ENCODE results near the gene SLC25A22. TPM values are rescaled to one million over a fixed set of nuclear protein-coding genes. Genes with fewer than 3 reads are reported as not detected.

SLC25A22 gene
- total RNA-seq, 2 experiments from 2014 or later, result 9.1 to 11.1 TPM

DNA sequence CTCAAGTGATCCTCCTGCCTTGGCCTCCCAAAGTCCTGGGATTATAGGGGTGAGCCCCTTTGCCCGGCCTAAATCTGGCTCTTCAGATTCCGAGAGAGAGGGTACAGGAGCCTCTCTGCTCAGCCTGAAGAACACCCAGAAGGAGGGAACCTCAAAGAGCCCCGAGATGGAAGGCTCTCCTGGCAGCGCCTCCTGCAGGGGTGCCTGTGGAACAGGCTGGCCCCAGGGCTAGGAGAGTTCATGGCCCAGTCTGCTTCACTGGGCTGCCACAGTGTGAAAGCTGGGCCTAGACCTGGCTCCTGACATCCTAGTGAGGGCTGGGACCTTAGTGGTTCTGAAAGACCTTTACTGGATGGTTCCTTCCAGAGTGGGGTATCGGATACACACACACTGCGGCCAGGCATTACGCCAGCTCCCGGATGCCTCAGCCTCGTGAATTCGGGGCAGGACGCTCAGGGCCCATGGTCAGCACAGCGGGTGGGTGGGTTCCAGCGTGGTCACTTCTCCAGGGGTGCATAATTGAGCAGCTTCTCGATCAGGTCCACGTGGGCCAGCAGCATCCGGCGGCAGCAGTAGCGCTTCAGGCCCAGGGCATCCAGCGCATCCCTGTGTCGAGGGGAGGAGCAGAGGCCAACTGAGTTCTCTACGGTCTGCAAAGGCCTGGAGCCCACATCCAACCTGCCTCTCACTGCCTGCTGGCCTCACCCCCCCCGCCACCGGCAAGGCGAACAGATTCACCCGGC is 42.0 kb upstream of the SLC25A22 start:
- intact Hi-C loops (cut with DNase I, micrococcal nuclease), result loop anchor here (10.0 kb wide), 4 partner anchors 85 to 735 kb away; partner anchors contain the start of genes AP2A2 (in 1 of the 2) and DUSP8 (in 1 of the 2)
- peaks cover 6% of the 10 kb centered on the region for H3K4me1 Mint-ChIP-seq (ENCODE audit: low read depth)
- peak in 1 of 14 experiments; percentile 40 for DNase-seq
- CTCF ChIA-PET, result interaction anchor here (0.8 kb wide), 1 partner anchor 75 kb away, joined by 3 read pairs; no protein-coding TSS in a partner anchor
- Histone ChIP-seq H3K27ac (ENCODE audit: low read depth in 1 of 2, low read length in 2 of 2) (no peak overlapping the region), H3K9me3 (ENCODE audit: control insufficient read depth in 1 of 2, insufficient read depth in 1 of 2, low read length in 2 of 2) (no peaks in the 10 kb centered on the region), H3K27me3 (ENCODE audit: control insufficient read depth in 1 of 2, insufficient read depth in 2 of 2, low read length in 2 of 2) (peaks cover 0 to 2% of the 10 kb centered on the region in 2 experiments), H3K36me3 (ENCODE audit: insufficient read depth, low read length) (peaks cover 28% of the 10 kb centered on the region), H3K4me3 (ENCODE audit: low read length) (no peak overlapping the region), H3K4me1 (ENCODE audit: insufficient read depth, low read length) (peaks cover 46% of the 10 kb centered on the region)
- TF ChIP-seq, protein P1, sequence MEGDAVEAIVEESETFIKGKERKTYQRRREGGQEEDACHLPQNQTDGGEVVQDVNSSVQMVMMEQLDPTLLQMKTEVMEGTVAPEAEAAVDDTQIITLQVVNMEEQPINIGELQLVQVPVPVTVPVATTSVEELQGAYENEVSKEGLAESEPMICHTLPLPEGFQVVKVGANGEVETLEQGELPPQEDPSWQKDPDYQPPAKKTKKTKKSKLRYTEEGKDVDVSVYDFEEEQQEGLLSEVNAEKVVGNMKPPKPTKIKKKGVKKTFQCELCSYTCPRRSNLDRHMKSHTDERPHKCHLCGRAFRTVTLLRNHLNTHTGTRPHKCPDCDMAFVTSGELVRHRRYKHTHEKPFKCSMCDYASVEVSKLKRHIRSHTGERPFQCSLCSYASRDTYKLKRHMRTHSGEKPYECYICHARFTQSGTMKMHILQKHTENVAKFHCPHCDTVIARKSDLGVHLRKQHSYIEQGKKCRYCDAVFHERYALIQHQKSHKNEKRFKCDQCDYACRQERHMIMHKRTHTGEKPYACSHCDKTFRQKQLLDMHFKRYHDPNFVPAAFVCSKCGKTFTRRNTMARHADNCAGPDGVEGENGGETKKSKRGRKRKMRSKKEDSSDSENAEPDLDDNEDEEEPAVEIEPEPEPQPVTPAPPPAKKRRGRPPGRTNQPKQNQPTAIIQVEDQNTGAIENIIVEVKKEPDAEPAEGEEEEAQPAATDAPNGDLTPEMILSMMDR (IDR thresholded peaks at IDR 0.05), result no peak
- ATAC-seq (ENCODE audit: poor library complexity), result no peak
- H3K27me3 Mint-ChIP-seq, result no peaks in the 10 kb centered on the region
- peaks cover 22% of the 10 kb centered on the region for H3K36me3 Mint-ChIP-seq (ENCODE audit: low read depth)
- H3K4me3 Mint-ChIP-seq, result peak overlapping the region; percentile 74
- no peak overlapping the region for H3K27ac Mint-ChIP-seq
- H3K9me3 Mint-ChIP-seq, result no peaks in the 10 kb centered on the region
- POLR2A ChIA-PET, result interaction anchor here (5.0 to 7.6 kb wide), 2 partner anchors 10 to 21 kb away, joined by 49 to 71 read pairs; partner anchors contain the start of genes CD151, CRACR2B and PNPLA2

DNA sequence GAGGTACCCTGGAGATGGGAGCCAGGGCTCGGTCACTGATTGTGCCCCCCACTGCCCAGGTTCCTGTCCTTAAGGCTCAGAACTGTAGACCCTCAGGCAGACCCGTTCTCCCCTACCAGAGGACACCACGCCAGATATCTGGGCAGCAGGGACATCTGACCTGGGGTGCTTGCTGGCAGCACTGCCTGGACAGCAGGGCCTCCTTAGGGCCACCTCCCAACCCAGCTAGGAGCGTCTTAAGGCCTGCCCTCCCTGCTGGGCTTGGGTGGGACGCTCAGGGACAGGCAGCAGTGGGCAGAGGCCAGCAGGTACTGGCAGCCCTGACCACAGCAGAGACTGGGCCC is 41.2 kb upstream of the SLC25A22 start:
- Histone ChIP-seq H3K9me3 (ENCODE audit: control insufficient read depth in 1 of 2, insufficient read depth in 1 of 2, low read length in 2 of 2) (no peaks in the 10 kb centered on the region), H3K36me3 (ENCODE audit: insufficient read depth, low read length) (peaks cover 28% of the 10 kb centered on the region), H3K4me3 (ENCODE audit: low read length) (no peak overlapping the region), H3K27me3 (ENCODE audit: control insufficient read depth in 1 of 2, insufficient read depth in 2 of 2, low read length in 2 of 2) (peaks cover 0 to 1% of the 10 kb centered on the region in 2 experiments), H3K4me1 (ENCODE audit: insufficient read depth, low read length) (peaks cover 47% of the 10 kb centered on the region), H3K27ac (ENCODE audit: low read depth in 1 of 2, low read length in 2 of 2) (no peak overlapping the region)
- POLR2A ChIA-PET, result interaction anchor here (7.6 kb wide), 1 partner anchor 9 kb away, joined by 71 read pairs; the partner anchor contains the start of genes CD151 and CRACR2B
- CTCF ChIA-PET, result no interaction called here
- no peak overlapping the region for H3K27ac Mint-ChIP-seq
- H3K36me3 Mint-ChIP-seq (ENCODE audit: low read depth), result peaks cover 22% of the 10 kb centered on the region
- H3K9me3 Mint-ChIP-seq, result no peaks in the 10 kb centered on the region
- ATAC-seq (ENCODE audit: poor library complexity) (no peak), DNase-seq (no peak)
- TF ChIP-seq, protein P1 (IDR thresholded peaks at IDR 0.05), result no peak
- H3K4me1 Mint-ChIP-seq (ENCODE audit: low read depth), result peaks cover 9% of the 10 kb centered on the region
- no peak overlapping the region for H3K4me3 Mint-ChIP-seq
- intact Hi-C loops (cut with DNase I, micrococcal nuclease), result no loop called here
- H3K27me3 Mint-ChIP-seq, result no peaks in the 10 kb centered on the region

DNA sequence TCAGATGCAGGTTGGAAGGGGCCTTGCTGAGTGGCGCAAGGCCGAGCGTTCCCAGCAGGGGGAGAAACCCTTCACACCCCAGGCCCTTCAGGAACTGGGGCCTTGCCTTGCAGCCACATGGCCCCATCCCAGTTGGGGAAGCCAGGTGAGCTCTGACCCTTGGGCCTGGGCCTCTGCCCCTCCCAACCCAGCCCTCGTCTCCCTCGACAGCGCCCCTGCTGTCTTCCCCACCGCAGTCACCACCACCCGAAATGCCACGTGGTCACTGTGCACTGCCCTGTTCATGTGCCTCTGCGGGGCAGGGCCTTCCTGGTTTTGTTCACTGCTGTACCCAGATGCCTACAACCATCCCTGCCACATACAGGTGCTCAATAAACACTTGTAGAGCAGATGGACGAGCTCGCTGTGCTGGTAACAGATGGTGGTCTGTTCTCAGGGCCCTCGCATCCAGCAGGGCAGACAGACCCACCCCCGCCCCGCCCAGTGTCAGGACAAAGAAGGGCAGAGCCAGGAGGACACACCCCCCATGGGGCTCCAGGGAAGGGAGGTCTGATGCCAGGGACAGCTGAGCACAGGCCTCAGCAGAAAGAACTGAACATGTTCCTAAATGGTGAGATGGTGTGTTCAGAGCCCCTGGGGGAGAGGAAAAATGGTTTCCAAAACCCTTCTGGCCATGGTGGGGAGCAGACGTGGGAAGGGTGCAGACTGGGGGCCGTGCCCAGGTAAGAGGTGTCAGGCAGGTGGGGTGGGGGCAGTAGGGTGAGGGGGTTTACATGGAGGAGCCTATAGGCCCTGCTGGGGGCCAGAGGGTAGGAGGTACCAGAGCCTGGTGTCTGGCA is 40.6 kb upstream of the SLC25A22 start:
- POLR2A ChIA-PET, result interaction anchor here (1.5 to 7.6 kb wide), 2 partner anchors 8 to 19 kb away, joined by 5 to 71 read pairs; partner anchors contain the start of genes CD151, CRACR2B and PNPLA2
- peaks cover 22% of the 10 kb centered on the region for H3K36me3 Mint-ChIP-seq (ENCODE audit: low read depth)

More for the DNA sequence above, 40.6 kb upstream of the SLC25A22 start:
- H3K27ac ChIP-seq (ENCODE audit: low read depth in 1 of 2, low read length in 2 of 2), result no peak overlapping the region
- DNase-seq, result peak in 1 of 14 experiments; percentile 41
- H3K9me3 Mint-ChIP-seq, result no peaks in the 10 kb centered on the region
- ATAC-seq (ENCODE audit: poor library complexity), result no peak
- peak overlapping the region; percentile 63 for H3K4me3 Mint-ChIP-seq
- TF ChIP-seq, protein P1 (IDR thresholded peaks at IDR 0.05), result no peak
- intact Hi-C loops (cut with DNase I, micrococcal nuclease), result no loop called here
- no peaks in the 10 kb centered on the region for H3K9me3 ChIP-seq (ENCODE audit: control insufficient read depth in 1 of 2, insufficient read depth in 1 of 2, low read length in 2 of 2)
- peaks cover 47% of the 10 kb centered on the region for H3K4me1 ChIP-seq (ENCODE audit: insufficient read depth, low read length)
- no peak overlapping the region for H3K4me3 ChIP-seq (ENCODE audit: low read length)
- H3K27me3 Mint-ChIP-seq, result peaks cover 3% of the 10 kb centered on the region
- peaks cover 0 to 3% of the 10 kb centered on the region in 2 experiments for H3K27me3 ChIP-seq (ENCODE audit: control insufficient read depth in 1 of 2, insufficient read depth in 2 of 2, low read length in 2 of 2)
- no peak overlapping the region for H3K27ac Mint-ChIP-seq
- CTCF ChIA-PET, result no interaction called here
- peaks cover 15% of the 10 kb centered on the region for H3K4me1 Mint-ChIP-seq (ENCODE audit: low read depth)
- H3K36me3 ChIP-seq (ENCODE audit: insufficient read depth, low read length), result peaks cover 28% of the 10 kb centered on the region
